Testis (tissue), 2 donors: ENCODE data around the gene KHDC4.

Experiments used
- POLR2A ChIP-seq: fragments of 450-650 bp; IDR thresholded peaks from one replicate; pipeline ENCODE4 v1.6.1; 2017; ENCODE audit warnings: antibody characterized with exemption, mild to moderate bottlenecking, moderate library complexity
- TF ChIP-seq, protein P1 (sequence below), 3 experiments: fragments of 450-650 bp in 2 of 3; fragments of 200-600 bp in 1 of 3; sonication (generic) in 1 of 3; IDR thresholded peaks; one replicate each; pipeline ENCODE4 v1.5.1; 2016 to 2019; ENCODE audit warnings: antibody characterized with exemption in 3 of 3, mild to moderate bottlenecking in 2 of 3, moderate library complexity in 1 of 3

DNA sequence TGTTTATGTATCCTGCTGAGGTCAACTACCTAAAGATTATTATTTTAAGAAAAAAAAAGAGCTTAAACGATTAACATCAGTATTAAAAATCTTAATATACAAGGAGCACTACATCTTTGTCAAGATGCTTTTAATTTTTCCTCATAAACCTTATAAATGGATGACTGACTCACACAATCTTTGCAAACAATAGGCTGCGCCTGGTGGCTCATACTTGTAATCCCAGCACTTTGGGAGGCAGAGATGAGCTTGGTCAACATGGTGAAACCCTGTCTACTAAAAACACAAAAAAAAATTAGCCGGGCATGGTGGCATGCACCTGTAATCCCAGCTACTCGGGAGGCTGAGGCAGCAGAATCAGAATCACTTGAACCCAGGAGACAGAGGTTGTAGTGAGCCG is 1.7 kb downstream of the KHDC4 start:
- TF ChIP-seq, protein P1, sequence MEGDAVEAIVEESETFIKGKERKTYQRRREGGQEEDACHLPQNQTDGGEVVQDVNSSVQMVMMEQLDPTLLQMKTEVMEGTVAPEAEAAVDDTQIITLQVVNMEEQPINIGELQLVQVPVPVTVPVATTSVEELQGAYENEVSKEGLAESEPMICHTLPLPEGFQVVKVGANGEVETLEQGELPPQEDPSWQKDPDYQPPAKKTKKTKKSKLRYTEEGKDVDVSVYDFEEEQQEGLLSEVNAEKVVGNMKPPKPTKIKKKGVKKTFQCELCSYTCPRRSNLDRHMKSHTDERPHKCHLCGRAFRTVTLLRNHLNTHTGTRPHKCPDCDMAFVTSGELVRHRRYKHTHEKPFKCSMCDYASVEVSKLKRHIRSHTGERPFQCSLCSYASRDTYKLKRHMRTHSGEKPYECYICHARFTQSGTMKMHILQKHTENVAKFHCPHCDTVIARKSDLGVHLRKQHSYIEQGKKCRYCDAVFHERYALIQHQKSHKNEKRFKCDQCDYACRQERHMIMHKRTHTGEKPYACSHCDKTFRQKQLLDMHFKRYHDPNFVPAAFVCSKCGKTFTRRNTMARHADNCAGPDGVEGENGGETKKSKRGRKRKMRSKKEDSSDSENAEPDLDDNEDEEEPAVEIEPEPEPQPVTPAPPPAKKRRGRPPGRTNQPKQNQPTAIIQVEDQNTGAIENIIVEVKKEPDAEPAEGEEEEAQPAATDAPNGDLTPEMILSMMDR (IDR thresholded peaks at IDR 0.05), result no peak
- no peak for TF ChIP-seq POLR2A
